ENCODE measurements around the gene CCDC12. TPM values are rescaled to one million over a fixed set of nuclear protein-coding genes. Genes with fewer than 3 reads are reported as not detected.

CCDC12 gene
- total RNA-seq, 1 donor from 2014 or later, result 41.4 TPM

DNA sequence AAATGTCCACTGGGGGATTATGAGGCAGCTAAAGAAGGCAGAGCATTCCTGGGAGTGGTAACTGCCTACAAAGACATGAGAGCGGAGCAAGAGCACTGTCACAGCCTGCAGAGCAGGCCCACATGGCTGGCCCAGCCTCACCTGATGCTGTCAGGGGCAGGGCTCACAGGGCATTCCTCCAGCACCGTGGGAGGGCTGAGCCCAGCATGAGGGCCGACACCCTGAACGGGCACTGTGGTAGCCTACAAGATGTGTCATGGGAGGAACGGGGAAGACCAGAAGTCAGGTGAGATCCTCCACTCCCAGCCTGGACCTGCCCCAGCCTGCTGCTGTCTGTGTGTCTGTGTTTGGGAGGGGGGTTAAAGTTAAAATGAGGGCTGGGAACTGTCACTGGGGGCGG, 30.1 kb downstream of the CCDC12 start:
- H3K4me1 Mint-ChIP-seq (ENCODE audit: low read depth, unreplicated experiment), result peaks cover 32% of the 10 kb centered on the region
- H3K4me3 Mint-ChIP-seq (ENCODE audit: unreplicated experiment), result no peak overlapping the region
- peaks cover 11% of the 10 kb centered on the region for H3K36me3 Mint-ChIP-seq (ENCODE audit: unreplicated experiment)
- peak overlapping the region; percentile 70 for H3K27ac Mint-ChIP-seq (ENCODE audit: unreplicated experiment)
- DNase-seq, result no peak
- peaks cover 11% of the 10 kb centered on the region for H3K9me3 Mint-ChIP-seq (ENCODE audit: unreplicated experiment)
- H3K27me3 Mint-ChIP-seq (ENCODE audit: unreplicated experiment), result peaks cover 5% of the 10 kb centered on the region
- TF ChIP-seq, protein P1, sequence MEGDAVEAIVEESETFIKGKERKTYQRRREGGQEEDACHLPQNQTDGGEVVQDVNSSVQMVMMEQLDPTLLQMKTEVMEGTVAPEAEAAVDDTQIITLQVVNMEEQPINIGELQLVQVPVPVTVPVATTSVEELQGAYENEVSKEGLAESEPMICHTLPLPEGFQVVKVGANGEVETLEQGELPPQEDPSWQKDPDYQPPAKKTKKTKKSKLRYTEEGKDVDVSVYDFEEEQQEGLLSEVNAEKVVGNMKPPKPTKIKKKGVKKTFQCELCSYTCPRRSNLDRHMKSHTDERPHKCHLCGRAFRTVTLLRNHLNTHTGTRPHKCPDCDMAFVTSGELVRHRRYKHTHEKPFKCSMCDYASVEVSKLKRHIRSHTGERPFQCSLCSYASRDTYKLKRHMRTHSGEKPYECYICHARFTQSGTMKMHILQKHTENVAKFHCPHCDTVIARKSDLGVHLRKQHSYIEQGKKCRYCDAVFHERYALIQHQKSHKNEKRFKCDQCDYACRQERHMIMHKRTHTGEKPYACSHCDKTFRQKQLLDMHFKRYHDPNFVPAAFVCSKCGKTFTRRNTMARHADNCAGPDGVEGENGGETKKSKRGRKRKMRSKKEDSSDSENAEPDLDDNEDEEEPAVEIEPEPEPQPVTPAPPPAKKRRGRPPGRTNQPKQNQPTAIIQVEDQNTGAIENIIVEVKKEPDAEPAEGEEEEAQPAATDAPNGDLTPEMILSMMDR (IDR thresholded peaks at IDR 0.05; ENCODE audit: partially characterized antibody, unreplicated experiment), result no peak

DNA sequence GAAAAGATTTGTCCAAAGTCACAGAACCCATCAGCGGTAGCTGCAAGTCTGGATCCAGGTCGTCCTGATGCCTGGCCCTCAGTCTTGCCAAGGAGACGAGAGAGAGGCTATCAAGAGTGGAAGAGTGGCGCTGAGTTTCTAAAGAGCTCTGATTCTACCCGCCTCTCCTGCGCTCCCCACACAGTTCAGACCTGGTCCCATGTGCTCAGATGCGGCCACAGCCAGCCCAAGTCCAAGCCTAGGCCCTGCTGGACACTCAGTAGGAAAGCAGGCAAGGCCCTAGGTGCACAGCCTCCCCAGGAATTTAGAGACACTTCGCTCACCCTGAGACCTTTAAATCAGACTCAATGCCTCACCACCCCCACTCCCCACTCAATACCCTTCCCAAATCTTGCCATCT, 32.4 kb downstream of the CCDC12 start:
- peaks cover 14% of the 10 kb centered on the region for H3K9me3 Mint-ChIP-seq (ENCODE audit: unreplicated experiment)
- TF ChIP-seq, protein P1 (IDR thresholded peaks at IDR 0.05; ENCODE audit: partially characterized antibody, unreplicated experiment), result no peak

DNA sequence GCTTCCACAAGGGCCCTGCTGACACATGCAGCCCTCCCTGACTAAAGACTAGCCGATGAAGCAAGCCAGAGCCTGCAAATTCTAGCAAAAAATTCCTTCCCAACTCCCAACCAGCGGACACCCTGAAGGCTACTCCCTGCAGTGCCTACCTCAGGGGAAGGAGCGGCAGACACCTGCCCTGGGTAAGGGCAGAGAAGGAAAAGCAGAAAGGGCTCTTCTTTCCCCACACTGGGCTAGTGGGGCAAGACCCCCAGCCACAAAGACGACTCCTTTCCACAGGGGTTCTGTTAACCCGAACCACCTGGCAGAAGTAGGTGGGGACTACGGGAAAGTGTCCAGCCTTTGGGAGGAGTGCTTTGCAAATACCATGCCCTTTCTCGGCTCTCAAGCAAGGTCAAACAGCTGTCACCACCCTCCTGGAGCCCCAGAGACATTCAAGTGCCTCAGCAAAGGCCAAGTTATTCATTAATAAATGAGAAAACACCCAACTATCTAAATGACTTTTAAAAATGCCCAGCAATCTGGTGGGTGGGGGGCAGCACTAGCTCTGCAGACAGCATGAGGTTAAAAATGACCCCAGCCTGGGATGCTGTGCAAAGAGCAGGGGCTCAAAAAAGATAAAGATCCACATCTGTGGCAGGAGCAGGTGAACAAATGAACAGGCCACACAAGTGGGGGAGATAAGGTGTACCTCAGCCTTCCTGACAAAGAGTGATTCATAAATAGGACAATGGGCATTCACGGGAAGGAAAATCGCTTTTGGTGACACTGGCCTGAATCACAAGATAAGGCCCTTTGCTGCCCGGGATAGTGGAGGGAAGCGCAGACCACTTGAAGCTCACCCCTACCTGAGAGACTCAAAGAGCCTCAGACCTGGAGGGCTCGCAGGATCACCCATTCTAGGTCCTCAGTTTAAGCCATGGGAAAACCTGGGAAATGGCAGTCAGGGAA, 33.0 kb downstream of the CCDC12 start:
- DNase-seq, result peak; percentile 7
- H3K9me3 Mint-ChIP-seq (ENCODE audit: unreplicated experiment), result peaks cover 16% of the 10 kb centered on the region
- H3K4me1 Mint-ChIP-seq (ENCODE audit: low read depth, unreplicated experiment), result peaks cover 28% of the 10 kb centered on the region
- H3K36me3 Mint-ChIP-seq (ENCODE audit: unreplicated experiment), result peaks cover 16% of the 10 kb centered on the region
- peaks cover 9% of the 10 kb centered on the region for H3K27me3 Mint-ChIP-seq (ENCODE audit: unreplicated experiment)
- TF ChIP-seq, protein P1 (IDR thresholded peaks at IDR 0.05; ENCODE audit: partially characterized antibody, unreplicated experiment), result no peak
- H3K27ac Mint-ChIP-seq (ENCODE audit: unreplicated experiment), result no peak overlapping the region
- no peak overlapping the region for H3K4me3 Mint-ChIP-seq (ENCODE audit: unreplicated experiment)

More for the DNA sequence above, 32.4 kb downstream of the CCDC12 start:
- peaks cover 30% of the 10 kb centered on the region for H3K4me1 Mint-ChIP-seq (ENCODE audit: low read depth, unreplicated experiment)
- no peak overlapping the region for H3K4me3 Mint-ChIP-seq (ENCODE audit: unreplicated experiment)
- H3K27me3 Mint-ChIP-seq (ENCODE audit: unreplicated experiment), result peaks cover 7% of the 10 kb centered on the region
- peak; percentile 10 for DNase-seq
- no peak overlapping the region for H3K27ac Mint-ChIP-seq (ENCODE audit: unreplicated experiment)
- H3K36me3 Mint-ChIP-seq (ENCODE audit: unreplicated experiment), result peaks cover 16% of the 10 kb centered on the region

DNA sequence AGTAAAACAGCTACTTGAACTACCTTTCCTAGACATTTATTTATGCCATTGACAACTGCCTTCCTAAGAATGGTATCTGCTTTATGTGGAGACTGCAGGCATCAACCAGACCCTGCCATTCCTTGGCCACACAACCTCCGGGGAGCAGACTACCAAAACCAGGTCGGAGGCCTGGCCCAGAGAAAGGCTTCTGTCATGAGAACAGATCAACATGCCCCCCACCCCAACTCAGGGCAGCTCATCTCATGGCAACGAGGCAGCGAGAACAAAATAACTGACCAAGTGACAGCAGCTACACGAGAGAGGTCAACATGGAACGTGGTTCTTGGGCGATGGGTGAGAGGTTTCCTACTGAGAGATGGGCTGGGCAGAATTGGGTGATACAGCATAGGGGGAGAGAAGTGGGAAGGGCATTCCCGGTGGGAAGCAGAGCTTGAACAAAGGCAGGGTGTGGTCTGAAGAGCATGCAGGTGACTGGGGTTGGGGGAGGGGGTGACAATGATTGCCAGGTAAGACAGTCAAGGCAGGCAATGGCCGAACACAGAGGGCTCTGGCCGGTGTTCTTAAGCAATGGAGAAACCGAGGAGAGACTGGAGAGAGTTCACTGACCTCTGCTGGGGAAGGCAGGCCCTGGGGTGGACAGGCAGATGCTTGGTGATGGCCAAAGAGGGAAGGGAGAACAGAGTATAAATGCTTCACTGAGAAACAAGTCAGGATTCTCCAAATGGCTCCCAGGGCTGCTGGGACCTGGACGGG, 33.9 kb downstream of the CCDC12 start:
- Mint-ChIP-seq H3K4me1 (ENCODE audit: low read depth, unreplicated experiment) (peaks cover 19% of the 10 kb centered on the region), H3K27me3 (ENCODE audit: unreplicated experiment) (peaks cover 9% of the 10 kb centered on the region), H3K9me3 (ENCODE audit: unreplicated experiment) (peaks cover 10% of the 10 kb centered on the region), H3K4me3 (ENCODE audit: unreplicated experiment) (no peak overlapping the region), H3K36me3 (ENCODE audit: unreplicated experiment) (peaks cover 16% of the 10 kb centered on the region), H3K27ac (ENCODE audit: unreplicated experiment) (no peak overlapping the region)
- peak; percentile 7 for DNase-seq
- TF ChIP-seq, protein P1 (IDR thresholded peaks at IDR 0.05; ENCODE audit: partially characterized antibody, unreplicated experiment), result no peak
